Heart right ventricle (tissue), 16 donors: Measurements from ENCODE around the gene POMT2. TPM values are rescaled to one million over a fixed set of nuclear protein-coding genes. Genes with fewer than 3 reads are reported as not detected.

ENCODE experiments used
- ATAC-seq, 8 donors: fragments of 200-7000 bp; cut with Tn5 transposase; one replicate each; pipeline ENCODE4 v1.9.1; 2020; ENCODE audit warnings: mild to moderate bottlenecking in 8 of 8, moderate library complexity in 8 of 8, moderate number of reproducible peaks in 1 of 8
- DNase-seq, 2 donors: peaks; one replicate each; pipeline ENCODE4 v3.0.0-alpha.2; 2020
- H3K27ac ChIP-seq, 10 donors: fragments of 200-600 bp; sonication (generic) in 2 of 10; one replicate each; pipeline versions ENCODE4 v1.5.0 to v1.8.0; 2020 to 2022; ENCODE audit warnings: mild to moderate bottlenecking in 3 of 10
- H3K27me3 ChIP-seq, 7 donors: fragments of 200-600 bp; one replicate each; pipeline ENCODE4 v1.8.0; 2021 to 2022; ENCODE audit warnings: mild to moderate bottlenecking in 2 of 7
- H3K36me3 ChIP-seq, 9 donors: fragments of 200-600 bp; sonication (generic) in 1 of 9; one replicate each; pipeline versions ENCODE4 v1.5.0 to v1.8.0; 2020 to 2022; ENCODE audit warnings: mild to moderate bottlenecking in 2 of 9
- H3K4me1 ChIP-seq, 9 donors: fragments of 200-600 bp; sonication (generic) in 1 of 9; one replicate each; pipeline versions ENCODE4 v1.5.0 to v1.8.0; 2020 to 2022; ENCODE audit warnings: mild to moderate bottlenecking in 4 of 9
- H3K4me3 ChIP-seq, 10 donors: fragments of 200-600 bp; sonication (generic) in 2 of 10; one replicate each; pipeline versions ENCODE4 v1.5.0 to v1.8.0; 2020 to 2022; ENCODE audit warnings: mild to moderate bottlenecking in 7 of 10, moderate library complexity in 2 of 10
- H3K9me3 ChIP-seq, 11 donors: fragments of 200-600 bp in 10 of 11; sonication (generic) in 2 of 11; one replicate each; pipeline versions ENCODE4 v1.5.0 to v1.8.0; 2013 to 2022; ENCODE audit warnings: mild to moderate bottlenecking in 2 of 11, control low read depth in 1 of 11, moderate library complexity in 1 of 11
- WGBS, 2 donors: extraction: QIAGEN DNeasy Blood & Tissue Kit; methylation state at CpG; one replicate each; pipeline ENCODE4 v1.1.7; 2013; ENCODE audit warnings: inconsistent platforms in 1 of 2; 5-methylcytosine and 5-hydroxymethylcytosine counted together
- intact Hi-C, 10 donors: fragments of 100-400 bp; cut with DNase I; formaldehyde crosslinking; loops; one replicate each; pipeline versions ENCODE4 v1.11.1 to v1.14.2; 2022
- polyA plus RNA-seq, 2 donors: library from polyadenylated mRNA; stranded (reverse); fragments of 200-250 nt; gene quantifications; one replicate each; pipeline ENCODE4 v1.2.3, GENCODE V29; 2013
- total RNA-seq, 10 donors: library from RNA; stranded (reverse); fragmentation: NEBNext Ultra II Directional in 3 of 10; extraction: Animal tissue kit (Norgen Biotek cat#: 25700) in 3 of 10; gene quantifications; one replicate each; pipeline versions ENCODE4 v1.2.1 to v1.2.4, GENCODE V29; 2021 to 2023
- TF ChIP-seq, protein P1 (sequence below), 9 donors: fragments of 200-600 bp; sonication (generic) in 2 of 9; IDR thresholded peaks; one replicate each; pipeline versions ENCODE4 v1.5.0 to v1.8.0; 2021 to 2022; ENCODE audit warnings: antibody characterized with exemption in 9 of 9, mild to moderate bottlenecking in 5 of 9, moderate library complexity in 1 of 9
- donor health status: Arrhythmogenic right ventricular cardiomyopathy.
- donor health status: ischemic (EF 13 %, LVEDD 7.1; RV severe dilation, severe dysfunction).
- donor health status: healthy with polysubstance abuse.
- donor health status: DM: no; HTN: yes; CAD: no.
- donor health status: DM: no; HTN: no; CAD: no.
- donor health status: ischemic (EF 25% LVEDD 6.9; RV normal size, moderate dysfunction).
- donor health status: ischemic (EF 25% LVEDD 5.7; RV mildly dilated, moderate dysfunction).
- donor health status: healthy.
- donor health status: DM: yes; HTN: yes; CAD: no.
- donor health status: Ischemic cardiomyopathy.
- donor health status: ischemic (EF 35%, LVEDD 5.7; RV mildly dilated, moderate dysfunction).
- donor health status: nonischemic (EF 11% LVEDD 7.7; RV severe dilation, severe dysfunction).
- donor health status: DM: yes; HTN: yes; CAD: no.
- donor health status: PGD.
- donor health status: ischemic (EF 29% LVEDD 5.4; RV normal size, mild dysfunction).
- donor health status: nonischemic (EF 23%, LVEDD 6.1; RV moderate dilation, normal function).

POMT2 gene
- total and polyA plus RNA-seq, 12 donors, result 10.5 to 23.4 (median 16.9) TPM

DNA sequence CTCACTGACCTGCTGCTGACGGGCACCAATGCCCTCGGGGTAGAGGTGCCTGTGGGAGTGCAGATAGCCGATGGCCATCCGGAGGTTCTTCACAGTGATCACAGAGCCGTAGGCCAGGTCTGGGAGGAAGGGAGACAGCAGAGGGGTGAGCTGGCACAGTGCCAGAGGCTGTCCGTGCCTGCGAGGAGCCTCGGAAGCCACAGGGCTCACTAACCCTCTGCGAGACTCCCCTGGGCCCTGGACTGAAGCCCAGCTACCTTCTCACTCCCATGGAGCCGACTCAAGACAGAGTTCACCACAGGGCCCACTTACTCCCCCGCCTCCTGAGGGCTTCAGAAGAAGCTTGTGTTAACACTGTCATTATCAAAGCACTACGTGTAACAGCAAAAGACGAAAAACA lies 24.5 kb downstream of the POMT2 start:
- 70 to 72% methylated on average over 13 of the region's 13 CpGs for WGBS, 2 donors
- TF ChIP-seq, protein P1, sequence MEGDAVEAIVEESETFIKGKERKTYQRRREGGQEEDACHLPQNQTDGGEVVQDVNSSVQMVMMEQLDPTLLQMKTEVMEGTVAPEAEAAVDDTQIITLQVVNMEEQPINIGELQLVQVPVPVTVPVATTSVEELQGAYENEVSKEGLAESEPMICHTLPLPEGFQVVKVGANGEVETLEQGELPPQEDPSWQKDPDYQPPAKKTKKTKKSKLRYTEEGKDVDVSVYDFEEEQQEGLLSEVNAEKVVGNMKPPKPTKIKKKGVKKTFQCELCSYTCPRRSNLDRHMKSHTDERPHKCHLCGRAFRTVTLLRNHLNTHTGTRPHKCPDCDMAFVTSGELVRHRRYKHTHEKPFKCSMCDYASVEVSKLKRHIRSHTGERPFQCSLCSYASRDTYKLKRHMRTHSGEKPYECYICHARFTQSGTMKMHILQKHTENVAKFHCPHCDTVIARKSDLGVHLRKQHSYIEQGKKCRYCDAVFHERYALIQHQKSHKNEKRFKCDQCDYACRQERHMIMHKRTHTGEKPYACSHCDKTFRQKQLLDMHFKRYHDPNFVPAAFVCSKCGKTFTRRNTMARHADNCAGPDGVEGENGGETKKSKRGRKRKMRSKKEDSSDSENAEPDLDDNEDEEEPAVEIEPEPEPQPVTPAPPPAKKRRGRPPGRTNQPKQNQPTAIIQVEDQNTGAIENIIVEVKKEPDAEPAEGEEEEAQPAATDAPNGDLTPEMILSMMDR (IDR thresholded peaks at IDR 0.05), result no peak
- ATAC-seq, result peak in 1 of 8 donors; percentile 27
- Histone ChIP-seq H3K36me3 (peaks cover 0 to 95% (median 27%) of the 10 kb centered on the region in 9 donors), H3K4me1 (peaks cover 0 to 1% (median 0%) of the 10 kb centered on the region in 9 donors), H3K27me3 (no peaks in the 10 kb centered on the region), H3K4me3 (no peak overlapping the region), H3K27ac (no peak overlapping the region), H3K9me3 (no peaks in the 10 kb centered on the region)
- intact Hi-C loops, result loop anchor here in 1 of 10 donors (10.0 kb wide), 1 partner anchor 259 kb away; no protein-coding TSS in a partner anchor
- DNase-seq, result no peak

DNA sequence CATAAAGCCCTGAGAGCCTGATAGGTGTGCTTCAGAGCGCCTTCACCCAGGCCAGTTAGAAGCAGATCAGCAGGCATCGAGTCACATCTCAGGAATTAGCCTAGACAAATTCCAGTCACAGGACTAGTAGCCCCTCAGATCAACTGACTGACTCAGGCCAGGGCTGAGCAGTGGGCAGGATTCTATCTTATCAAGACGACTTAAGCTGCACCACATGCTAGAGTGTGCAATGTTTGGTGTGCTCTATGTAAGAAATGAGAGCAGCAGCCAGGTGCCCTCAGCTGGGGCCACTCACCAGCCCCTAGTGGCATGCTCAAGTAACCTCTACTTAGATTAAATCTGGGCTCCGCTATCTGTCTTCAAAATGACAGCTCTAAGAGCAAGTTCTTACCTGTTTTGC lies 30.0 kb downstream of the POMT2 start:
- intact Hi-C loops, result loop anchor here in 1 of 10 donors (10.0 kb wide), 1 partner anchor 264 kb away; no protein-coding TSS in a partner anchor
- WGBS, 2 donors, result 79 to 86% methylated on average over 4 of the region's 4 CpGs
- no peaks in the 10 kb centered on the region for H3K27me3 ChIP-seq
- no peak overlapping the region for H3K27ac ChIP-seq
- H3K4me1 ChIP-seq, result no peaks in the 10 kb centered on the region
- H3K36me3 ChIP-seq, result peaks cover 0 to 97% (median 19%) of the 10 kb centered on the region in 9 donors
- no peaks in the 10 kb centered on the region for H3K9me3 ChIP-seq
- ATAC-seq (no peak), DNase-seq (no peak)
- no peak overlapping the region for H3K4me3 ChIP-seq
- TF ChIP-seq, protein P1 (IDR thresholded peaks at IDR 0.05), result no peak

DNA sequence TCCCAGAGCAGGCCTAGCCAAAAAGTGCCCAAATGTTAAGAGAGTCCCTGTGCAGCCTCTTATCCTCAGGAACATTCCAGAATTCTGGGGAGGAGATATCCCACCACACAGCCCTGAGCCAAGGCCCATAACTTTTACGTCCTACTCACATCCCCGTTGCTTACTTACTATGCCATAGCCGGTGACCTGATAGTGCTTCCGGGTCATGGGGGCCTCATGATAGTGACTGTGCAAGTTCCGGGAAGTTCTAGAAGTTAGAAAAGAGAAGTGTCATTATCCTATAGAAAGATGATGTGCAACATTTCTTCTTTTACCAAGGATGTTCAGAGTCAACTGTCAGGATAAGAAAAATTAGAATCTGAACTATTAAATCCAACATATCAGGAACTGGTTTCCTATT lies 34.1 kb downstream of the POMT2 start:
- ATAC-seq (no peak), DNase-seq (no peak)
- Histone ChIP-seq H3K4me3 (no peak overlapping the region), H3K4me1 (no peaks in the 10 kb centered on the region), H3K9me3 (no peaks in the 10 kb centered on the region), H3K27ac (no peak overlapping the region), H3K36me3 (peaks cover 0 to 100% (median 34%) of the 10 kb centered on the region in 9 donors), H3K27me3 (no peaks in the 10 kb centered on the region)
- intact Hi-C loops, result no loop called here
- WGBS, 2 donors, result 91 to 95% methylated on average over 5 of the region's 5 CpGs
- TF ChIP-seq, protein P1 (IDR thresholded peaks at IDR 0.05), result no peak

DNA sequence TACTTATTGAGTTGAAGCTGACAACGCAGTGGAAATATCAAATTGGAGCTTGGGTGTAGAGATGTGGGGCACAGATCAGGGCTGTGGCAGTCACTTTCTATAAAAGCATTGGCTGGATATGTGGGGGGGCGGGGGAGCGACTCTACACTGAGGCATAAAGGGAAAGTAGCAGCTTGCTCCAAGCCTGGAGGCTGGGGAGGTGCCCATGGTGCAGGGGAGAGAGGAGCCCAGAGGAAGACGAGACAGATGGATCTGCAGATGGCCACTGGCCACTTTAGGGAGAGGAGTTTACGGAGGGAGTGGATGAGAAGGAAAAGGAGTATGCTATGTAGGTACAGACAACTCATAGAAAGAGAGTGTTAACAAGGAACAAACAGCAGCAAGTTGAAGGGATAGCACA lies 36.2 kb downstream of the POMT2 start:
- Histone ChIP-seq H3K27ac (no peak overlapping the region), H3K9me3 (no peaks in the 10 kb centered on the region), H3K36me3 (peaks cover 0 to 98% (median 34%) of the 10 kb centered on the region in 9 donors), H3K4me1 (no peaks in the 10 kb centered on the region), H3K4me3 (no peak overlapping the region), H3K27me3 (no peaks in the 10 kb centered on the region)
- TF ChIP-seq, protein P1 (IDR thresholded peaks at IDR 0.05), result no peak
- WGBS, 2 donors, result 98% methylated on average over 5 of the region's 5 CpGs
- DNase-seq (no peak), ATAC-seq (no peak)
- intact Hi-C loops, result no loop called here
